ENCODE data around the gene ABCC8. TPM values are rescaled to one million over a fixed set of nuclear protein-coding genes. Genes with fewer than 3 reads are reported as not detected.

ABCC8 gene
- total and polyA plus RNA-seq, 2 experiments from 2014 or later, result 2.0 to 3.4 TPM

DNA sequence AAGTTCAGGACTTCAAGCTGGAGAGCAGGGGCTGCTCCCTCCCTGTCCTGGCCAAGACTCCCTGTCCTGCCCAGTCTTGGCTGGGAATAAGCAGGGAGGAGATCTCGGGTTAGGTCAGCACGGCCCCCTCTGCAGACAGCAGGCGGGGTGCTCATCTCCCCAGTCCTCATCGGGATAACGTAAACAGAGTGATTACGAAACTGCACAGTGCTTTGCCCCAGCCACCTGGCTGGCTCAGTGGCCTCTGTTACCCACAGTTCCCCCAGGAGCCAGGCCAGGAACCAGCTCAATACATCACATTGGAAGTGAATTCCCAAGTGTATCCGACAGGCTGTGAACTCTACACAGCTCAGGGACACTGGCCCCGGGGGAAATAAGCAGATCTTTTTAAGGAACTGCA, 45.5 kb downstream of the ABCC8 start:
- H3K79me2 ChIP-seq (replicated peaks; ENCODE audit: insufficient read depth), result no peaks in the 10 kb centered on the region
- Mint-ChIP-seq H3K27ac (no peak overlapping the region), H3K36me3 (ENCODE audit: low read depth) (no peaks in the 10 kb centered on the region), H3K4me3 (no peak overlapping the region), H3K4me1 (peaks cover 5% of the 10 kb centered on the region; the same call in 2 of the 3 replicates), H3K27me3 (ENCODE audit: insufficient read depth, low read depth, poor library complexity) (peaks cover 4% of the 10 kb centered on the region), H3K9me3 (no peaks in the 10 kb centered on the region; the same call in 2 of the 3 replicates)
- no peak overlapping the region for H3K4me3 ChIP-seq
- no peaks in the 10 kb centered on the region for H3K9me2 ChIP-seq (ENCODE audit: insufficient read depth)
- H3K4me2 ChIP-seq, result no peak overlapping the region
- ATAC-seq (peak; percentile 31), DNase-seq (ENCODE audit: low spot score) (no peak)
- TF ChIP-seq, protein P1, sequence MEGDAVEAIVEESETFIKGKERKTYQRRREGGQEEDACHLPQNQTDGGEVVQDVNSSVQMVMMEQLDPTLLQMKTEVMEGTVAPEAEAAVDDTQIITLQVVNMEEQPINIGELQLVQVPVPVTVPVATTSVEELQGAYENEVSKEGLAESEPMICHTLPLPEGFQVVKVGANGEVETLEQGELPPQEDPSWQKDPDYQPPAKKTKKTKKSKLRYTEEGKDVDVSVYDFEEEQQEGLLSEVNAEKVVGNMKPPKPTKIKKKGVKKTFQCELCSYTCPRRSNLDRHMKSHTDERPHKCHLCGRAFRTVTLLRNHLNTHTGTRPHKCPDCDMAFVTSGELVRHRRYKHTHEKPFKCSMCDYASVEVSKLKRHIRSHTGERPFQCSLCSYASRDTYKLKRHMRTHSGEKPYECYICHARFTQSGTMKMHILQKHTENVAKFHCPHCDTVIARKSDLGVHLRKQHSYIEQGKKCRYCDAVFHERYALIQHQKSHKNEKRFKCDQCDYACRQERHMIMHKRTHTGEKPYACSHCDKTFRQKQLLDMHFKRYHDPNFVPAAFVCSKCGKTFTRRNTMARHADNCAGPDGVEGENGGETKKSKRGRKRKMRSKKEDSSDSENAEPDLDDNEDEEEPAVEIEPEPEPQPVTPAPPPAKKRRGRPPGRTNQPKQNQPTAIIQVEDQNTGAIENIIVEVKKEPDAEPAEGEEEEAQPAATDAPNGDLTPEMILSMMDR (conservative IDR thresholded peaks at IDR 0.05; ENCODE audit: low read depth in 2 of 2), result no peak
- TF ChIP-seq STAT1 (IDR thresholded peaks at IDR 0.05; ENCODE audit: unreplicated experiment) (no peak), ZNF331 (CRISPR knock-in tag; IDR thresholded peaks at IDR 0.05; ENCODE audit: low read depth) (no peak), POLR2AphosphoS5 (IDR thresholded peaks at IDR 0.05; ENCODE audit: low read depth) (no peak), NANOG (IDR thresholded peaks at IDR 0.05; ENCODE audit: borderline replicate concordance) (no peak), EZH2phosphoT487 (IDR thresholded peaks at IDR 0.05; ENCODE audit: unreplicated experiment) (no peak), CREB1 (CRISPR knock-in tag; IDR thresholded peaks at IDR 0.05; ENCODE audit: low read depth) (no peak), EZH2 (IDR thresholded peaks at IDR 0.05; ENCODE audit: low read depth, unreplicated experiment) (no peak), JUNB (IDR thresholded peaks at IDR 0.05; ENCODE audit: unreplicated experiment) (no peak)
- TF ChIP-seq, protein P2, sequence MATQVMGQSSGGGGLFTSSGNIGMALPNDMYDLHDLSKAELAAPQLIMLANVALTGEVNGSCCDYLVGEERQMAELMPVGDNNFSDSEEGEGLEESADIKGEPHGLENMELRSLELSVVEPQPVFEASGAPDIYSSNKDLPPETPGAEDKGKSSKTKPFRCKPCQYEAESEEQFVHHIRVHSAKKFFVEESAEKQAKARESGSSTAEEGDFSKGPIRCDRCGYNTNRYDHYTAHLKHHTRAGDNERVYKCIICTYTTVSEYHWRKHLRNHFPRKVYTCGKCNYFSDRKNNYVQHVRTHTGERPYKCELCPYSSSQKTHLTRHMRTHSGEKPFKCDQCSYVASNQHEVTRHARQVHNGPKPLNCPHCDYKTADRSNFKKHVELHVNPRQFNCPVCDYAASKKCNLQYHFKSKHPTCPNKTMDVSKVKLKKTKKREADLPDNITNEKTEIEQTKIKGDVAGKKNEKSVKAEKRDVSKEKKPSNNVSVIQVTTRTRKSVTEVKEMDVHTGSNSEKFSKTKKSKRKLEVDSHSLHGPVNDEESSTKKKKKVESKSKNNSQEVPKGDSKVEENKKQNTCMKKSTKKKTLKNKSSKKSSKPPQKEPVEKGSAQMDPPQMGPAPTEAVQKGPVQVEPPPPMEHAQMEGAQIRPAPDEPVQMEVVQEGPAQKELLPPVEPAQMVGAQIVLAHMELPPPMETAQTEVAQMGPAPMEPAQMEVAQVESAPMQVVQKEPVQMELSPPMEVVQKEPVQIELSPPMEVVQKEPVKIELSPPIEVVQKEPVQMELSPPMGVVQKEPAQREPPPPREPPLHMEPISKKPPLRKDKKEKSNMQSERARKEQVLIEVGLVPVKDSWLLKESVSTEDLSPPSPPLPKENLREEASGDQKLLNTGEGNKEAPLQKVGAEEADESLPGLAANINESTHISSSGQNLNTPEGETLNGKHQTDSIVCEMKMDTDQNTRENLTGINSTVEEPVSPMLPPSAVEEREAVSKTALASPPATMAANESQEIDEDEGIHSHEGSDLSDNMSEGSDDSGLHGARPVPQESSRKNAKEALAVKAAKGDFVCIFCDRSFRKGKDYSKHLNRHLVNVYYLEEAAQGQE (IDR thresholded peaks at IDR 0.05; ENCODE audit: unreplicated experiment), result no peak
- TF ChIP-seq, protein P3, sequence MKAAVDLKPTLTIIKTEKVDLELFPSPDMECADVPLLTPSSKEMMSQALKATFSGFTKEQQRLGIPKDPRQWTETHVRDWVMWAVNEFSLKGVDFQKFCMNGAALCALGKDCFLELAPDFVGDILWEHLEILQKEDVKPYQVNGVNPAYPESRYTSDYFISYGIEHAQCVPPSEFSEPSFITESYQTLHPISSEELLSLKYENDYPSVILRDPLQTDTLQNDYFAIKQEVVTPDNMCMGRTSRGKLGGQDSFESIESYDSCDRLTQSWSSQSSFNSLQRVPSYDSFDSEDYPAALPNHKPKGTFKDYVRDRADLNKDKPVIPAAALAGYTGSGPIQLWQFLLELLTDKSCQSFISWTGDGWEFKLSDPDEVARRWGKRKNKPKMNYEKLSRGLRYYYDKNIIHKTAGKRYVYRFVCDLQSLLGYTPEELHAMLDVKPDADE (IDR thresholded peaks at IDR 0.05), result no peak
- H3F3A ChIP-seq (replicated peaks; ENCODE audit: low read depth), result no peaks in the 10 kb centered on the region
- H3K36me3 ChIP-seq (ENCODE audit: insufficient read depth), result no peaks in the 10 kb centered on the region
- no peaks in the 10 kb centered on the region for H3K4me1 ChIP-seq (ENCODE audit: insufficient read depth)
- no peaks in the 10 kb centered on the region for H3K27me3 ChIP-seq (ENCODE audit: insufficient read depth)
- H2AFZ ChIP-seq, result no peak overlapping the region
- no peak overlapping the region for H3K27ac ChIP-seq (ENCODE audit: low read depth)
- H4K20me1 ChIP-seq (replicated peaks; ENCODE audit: insufficient read depth), result no peaks in the 10 kb centered on the region
